ENCODE results near the gene A2M.

- TF ChIP-seq RAD21 (IDR thresholded peaks at IDR 0.05) (no peak), CTCF (IDR thresholded peaks at IDR 0.05; ENCODE audit: low read depth, low read length, missing input control) (no peak), ATF3 (IDR thresholded peaks at IDR 0.05) (no peak), TAF1 (conservative IDR thresholded peaks at IDR 0.05) (no peak), NR2F2 (IDR thresholded peaks at IDR 0.05) (no peak), REST (IDR thresholded peaks at IDR 0.05) (no peak), GABPA (IDR thresholded peaks at IDR 0.05 in 1 of 2, conservative IDR thresholded peaks at IDR 0.05 in 1 of 2) (no peak), JUND (IDR thresholded peaks at IDR 0.05) (no peak), YY1 (IDR thresholded peaks at IDR 0.05) (no peak), SP1 (IDR thresholded peaks at IDR 0.05) (no peak), ZBTB33 (IDR thresholded peaks at IDR 0.05) (no peak), MAX (IDR thresholded peaks at IDR 0.05) (no peak), HNF4A (conservative IDR thresholded peaks at IDR 0.05) (no peak)
Measured at GRCh38 chr12:9068086-9068485, 47.6 kb downstream of the A2M start.

Measured in liver (tissue), 3 donors.